Trophoblast cell (in vitro differentiated cells and primary cell): ENCODE data around the gene ZNF800.

Experiments
- DNase-seq, 2 donors: peaks; one replicate each; pipeline ENCODE4 v3.0.0-alpha.2; 2016
- H2AFZ ChIP-seq: 2 replicates; pipeline ENCODE4 v1.6.1; 2013; ENCODE audit warnings: low read length, moderate library complexity, mild to moderate bottlenecking; ENCODE audit not compliant: insufficient read depth, poor library complexity
- H2AK5ac ChIP-seq: 2 replicates; pipeline ENCODE4 v1.6.1; 2013; ENCODE audit warnings: mild to moderate bottlenecking, low read length
- H2BK120ac ChIP-seq: 2 replicates; pipeline ENCODE4 v1.6.1; 2013; ENCODE audit warnings: low read length, mild to moderate bottlenecking, moderate library complexity; ENCODE audit not compliant: insufficient read depth, poor library complexity
- H2BK12ac ChIP-seq: 2 replicates; pipeline ENCODE4 v1.6.1; 2013; ENCODE audit warnings: mild to moderate bottlenecking, low read length, moderate library complexity
- H2BK5ac ChIP-seq: 2 replicates; pipeline ENCODE4 v1.6.1; 2013; ENCODE audit warnings: low read length, low read depth, moderate library complexity, mild to moderate bottlenecking; ENCODE audit not compliant: poor library complexity
- H3K14ac ChIP-seq: 2 replicates; pipeline ENCODE4 v1.6.1; 2013; ENCODE audit warnings: mild to moderate bottlenecking, low read length
- H3K18ac ChIP-seq: 2 replicates; pipeline ENCODE4 v1.6.1; 2013; ENCODE audit warnings: mild to moderate bottlenecking, low read length
- H3K23ac ChIP-seq: 2 replicates; pipeline ENCODE4 v1.6.1; 2013; ENCODE audit warnings: low read length
- H3K27ac ChIP-seq: 2 replicates; pipeline ENCODE4 v1.5.1; 2013; ENCODE audit warnings: low read depth, mild to moderate bottlenecking, inconsistent platforms, low read length, moderate library complexity
- H3K27me3 ChIP-seq: 2 replicates; pipeline ENCODE4 v1.6.1; 2013; ENCODE audit warnings: inconsistent platforms, mild to moderate bottlenecking, low read length, moderate library complexity; ENCODE audit not compliant: insufficient read depth
- H3K36me3 ChIP-seq, 2 experiments: 1 replicate in 1 of 2; 2 replicates in 1 of 2; pipeline ENCODE4 v1.6.1; 2013; ENCODE audit warnings: low read length in 2 of 2, mild to moderate bottlenecking in 2 of 2, moderate library complexity in 1 of 2; ENCODE audit not compliant: insufficient read depth in 2 of 2, control insufficient read depth in 1 of 2
- H3K4ac ChIP-seq: 2 replicates; pipeline ENCODE4 v1.6.1; 2013; ENCODE audit warnings: low read depth, mild to moderate bottlenecking, low read length, moderate library complexity
- H3K4me1 ChIP-seq, 2 experiments: 1 replicate in 1 of 2; 2 replicates in 1 of 2; pipeline ENCODE4 v1.6.1; 2013; ENCODE audit warnings: low read length in 2 of 2, mild to moderate bottlenecking in 2 of 2, moderate library complexity in 1 of 2; ENCODE audit not compliant: insufficient read depth in 2 of 2, control insufficient read depth in 1 of 2
- H3K4me2 ChIP-seq: 2 replicates; pipeline ENCODE4 v1.6.1; 2013; ENCODE audit warnings: inconsistent platforms, mild to moderate bottlenecking, low read length, moderate library complexity
- H3K4me3 ChIP-seq: 2 replicates; pipeline ENCODE4 v1.5.1; 2013; ENCODE audit warnings: mild to moderate bottlenecking, low read depth, low read length, inconsistent platforms
- H3K79me1 ChIP-seq: one replicate; pipeline ENCODE4 v1.6.1; 2013; ENCODE audit warnings: low read length
- H3K79me2 ChIP-seq: 2 replicates; pipeline ENCODE4 v1.6.1; 2013; ENCODE audit warnings: low read length, mild to moderate bottlenecking; ENCODE audit not compliant: control insufficient read depth, insufficient read depth, poor library complexity
- H3K9ac ChIP-seq: 2 replicates; pipeline ENCODE4 v1.6.1; 2013; ENCODE audit warnings: mild to moderate bottlenecking, low read length
- H3K9me3 ChIP-seq: 2 replicates; pipeline ENCODE4 v1.6.1; 2013; ENCODE audit warnings: low read depth, mild to moderate bottlenecking, control low read depth, inconsistent platforms, low read length; ENCODE audit not compliant: insufficient read depth
- H4K12ac ChIP-seq: 2 replicates; pipeline ENCODE4 v1.6.1; 2013; ENCODE audit warnings: low read depth, mild to moderate bottlenecking, low read length, moderate library complexity
- H4K8ac ChIP-seq: 2 replicates; pipeline ENCODE4 v1.6.1; 2013; ENCODE audit warnings: low read depth, mild to moderate bottlenecking, low read length, moderate library complexity
- H4K91ac ChIP-seq: one replicate; pipeline ENCODE4 v1.6.1; 2013; ENCODE audit warnings: low read depth, mild to moderate bottlenecking, low read length, moderate library complexity
- WGBS: extraction: QIAGEN DNeasy Blood & Tissue Kit; methylation state at CpG from one replicate; pipeline ENCODE4 v1.1.7; 2013; ENCODE audit warnings: missing lambda C conversion rate; ENCODE audit not compliant: insufficient read length, insufficient coverage; ENCODE audit errors: extremely low coverage; 5-methylcytosine and 5-hydroxymethylcytosine counted together

ZNF800 gene

DNA sequence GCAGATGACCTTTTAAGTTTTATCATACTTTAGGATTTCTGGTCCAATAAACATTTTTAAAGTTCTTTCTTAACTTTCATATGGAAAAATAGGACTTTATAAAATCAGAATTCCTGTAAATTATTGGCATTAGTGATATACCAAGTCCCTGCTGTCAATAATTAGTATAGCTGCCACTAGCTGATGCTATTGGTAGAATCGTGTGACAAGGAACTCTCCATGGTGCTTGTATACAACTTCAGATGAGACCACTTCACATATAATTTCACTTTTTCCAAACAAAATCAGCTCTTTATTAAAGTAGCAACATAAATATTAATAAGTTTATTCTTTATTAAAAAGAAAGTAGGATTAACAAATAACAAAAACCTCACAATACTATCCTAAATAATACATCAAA, 49.9 kb downstream of the ZNF800 start:
- H3K18ac ChIP-seq: no peak overlapping the region
- peaks cover 0 to 3% of the 10 kb centered on the region in 2 experiments for H3K4me1 ChIP-seq
- no peak overlapping the region for H3K27ac ChIP-seq
- no peak overlapping the region for H4K8ac ChIP-seq
- no peaks in the 10 kb centered on the region for H3K36me3 ChIP-seq
- H3K9ac ChIP-seq: no peak overlapping the region
- no peaks in the 10 kb centered on the region for H3K9me3 ChIP-seq
- H3K4me2 ChIP-seq: no peak overlapping the region
- H2BK5ac ChIP-seq: no peak overlapping the region
- no peak overlapping the region for H3K14ac ChIP-seq
- H3K4me3 ChIP-seq: no peak overlapping the region
- no peak overlapping the region for H3K4ac ChIP-seq
- no peaks in the 10 kb centered on the region for H3K79me1 ChIP-seq
- H2AK5ac ChIP-seq: no peak overlapping the region
- H4K91ac ChIP-seq: no peak overlapping the region
- H4K12ac ChIP-seq: no peak overlapping the region
- no peak overlapping the region for H3K23ac ChIP-seq
- DNase-seq: no peak
- H2BK120ac ChIP-seq: no peak overlapping the region
- no peaks in the 10 kb centered on the region for H3K27me3 ChIP-seq
- H2BK12ac ChIP-seq: no peak overlapping the region
- H2AFZ ChIP-seq: no peak overlapping the region
- no peaks in the 10 kb centered on the region for H3K79me2 ChIP-seq
- WGBS: no CpG with 5 or more reads among the region's 1 CpG

DNA sequence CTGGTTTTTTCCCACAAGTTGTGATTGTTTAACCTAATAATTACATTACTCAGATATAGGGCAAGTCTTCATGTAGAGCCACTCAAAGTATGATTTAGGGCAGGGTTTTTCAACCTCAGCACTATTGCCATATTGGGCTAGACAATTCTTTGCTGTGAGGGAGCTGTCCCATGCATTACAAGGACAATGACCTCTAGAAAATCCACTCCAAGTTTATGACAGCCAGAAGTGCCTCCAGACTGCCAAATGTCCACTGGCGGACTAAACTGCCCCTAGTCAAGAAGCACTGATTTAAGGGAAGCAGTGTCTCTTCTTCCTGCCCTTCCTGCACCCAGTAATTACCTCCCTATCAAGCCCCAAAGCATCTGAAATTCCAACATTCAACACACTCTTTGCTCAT, 54.4 kb downstream of the ZNF800 start:
- Histone ChIP-seq H3K4me1 (no peaks in the 10 kb centered on the region), H3K9me3 (no peaks in the 10 kb centered on the region), H3K9ac (peak overlapping the region; percentile 38), H2BK12ac (no peak overlapping the region), H2AK5ac (no peak overlapping the region), H3K4me3 (no peak overlapping the region), H3K27ac (no peak overlapping the region), H3K79me2 (no peaks in the 10 kb centered on the region), H2AFZ (no peak overlapping the region), H3K79me1 (no peaks in the 10 kb centered on the region), H4K8ac (no peak overlapping the region), H3K23ac (no peak overlapping the region), H3K4ac (no peak overlapping the region), H3K27me3 (no peaks in the 10 kb centered on the region), H2BK5ac (no peak overlapping the region), H3K4me2 (no peak overlapping the region), H3K18ac (no peak overlapping the region), H4K12ac (no peak overlapping the region), H3K14ac (no peak overlapping the region), H2BK120ac (no peak overlapping the region), H3K36me3 (no peaks in the 10 kb centered on the region), H4K91ac (no peak overlapping the region)
- DNase-seq: no peak
- no CpG with 5 or more reads among the region's 1 CpG for WGBS

- no peak for DNase-seq
- Histone ChIP-seq H3K4ac (no peak overlapping the region), H2AK5ac (no peak overlapping the region), H3K27me3 (no peaks in the 10 kb centered on the region), H3K23ac (no peak overlapping the region), H3K9ac (no peak overlapping the region), H4K91ac (no peak overlapping the region), H3K27ac (no peak overlapping the region), H3K4me1 (no peaks in the 10 kb centered on the region), H3K36me3 (no peaks in the 10 kb centered on the region), H2BK5ac (no peak overlapping the region), H2BK12ac (no peak overlapping the region), H3K79me1 (no peaks in the 10 kb centered on the region), H4K8ac (no peak overlapping the region), H3K14ac (no peak overlapping the region), H4K12ac (no peak overlapping the region), H3K4me3 (no peak overlapping the region), H2BK120ac (no peak overlapping the region), H3K9me3 (no peaks in the 10 kb centered on the region), H3K4me2 (no peak overlapping the region), H2AFZ (no peak overlapping the region), H3K79me2 (no peaks in the 10 kb centered on the region), H3K18ac (no peak overlapping the region)
- WGBS: no CpG with 5 or more reads among the region's 5 CpGs
Measured at GRCh38 chr7:127337581-127337980, 54.9 kb downstream of the ZNF800 start.

DNA sequence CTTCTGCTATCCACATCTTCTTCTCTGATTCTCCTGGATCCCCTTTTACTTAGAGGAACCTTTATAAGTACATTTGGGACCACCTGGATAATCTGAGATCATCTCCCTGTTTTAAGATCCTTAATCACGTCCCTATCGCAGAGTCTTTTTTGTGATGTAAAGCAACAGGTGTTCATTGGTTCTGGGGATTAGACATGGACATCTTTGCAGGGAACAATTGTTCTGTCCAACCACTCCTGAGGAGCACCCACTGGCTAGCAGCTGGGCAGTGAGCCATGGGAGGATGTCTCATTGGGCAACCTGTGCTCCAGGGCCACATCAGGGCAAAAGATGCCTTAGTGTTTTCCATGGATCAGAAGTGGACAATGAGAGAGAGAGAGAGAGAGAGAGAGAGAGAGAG, 56.0 kb downstream of the ZNF800 start:
- Histone ChIP-seq H3K4me3 (no peak overlapping the region), H3K4me2 (no peak overlapping the region), H2AFZ (no peak overlapping the region), H3K79me2 (no peaks in the 10 kb centered on the region), H2AK5ac (no peak overlapping the region), H3K9me3 (no peaks in the 10 kb centered on the region), H3K79me1 (no peaks in the 10 kb centered on the region), H3K4ac (no peak overlapping the region), H4K12ac (no peak overlapping the region), H3K9ac (no peak overlapping the region), H2BK5ac (no peak overlapping the region), H3K36me3 (no peaks in the 10 kb centered on the region), H3K27me3 (no peaks in the 10 kb centered on the region), H4K8ac (no peak overlapping the region), H3K23ac (no peak overlapping the region), H3K27ac (no peak overlapping the region), H3K18ac (no peak overlapping the region), H2BK12ac (no peak overlapping the region), H2BK120ac (no peak overlapping the region), H3K4me1 (no peaks in the 10 kb centered on the region), H4K91ac (no peak overlapping the region), H3K14ac (no peak overlapping the region)
- no peak for DNase-seq
- WGBS: no CpG with 5 or more reads among the region's 2 CpGs
